WTC11 (cell line): ENCODE results near the gene ELL3. TPM values are rescaled to one million over a fixed set of nuclear protein-coding genes. Genes with fewer than 3 reads are reported as not detected.

Source experiments
- ATAC-seq: fragments of 200-7000 bp; cut with Tn5 transposase; 2 replicates; pipeline ENCODE4 v1.10.0; 2021; ENCODE audit warnings: mild to moderate bottlenecking, moderate library complexity
- CTCF ChIA-PET: fragments of 300-600 bp; sonication (Branson Sonifier 250); formaldehyde crosslinking; loops from one replicate; lab custom pipeline; 2021; ENCODE audit warnings: antibody characterized with exemption; lab: Charles Lee
- POLR2A ChIA-PET: fragments of 350-600 bp; sonication (Branson Sonifier 250); formaldehyde crosslinking; loops from one replicate; lab custom pipeline; 2021; ENCODE audit warnings: antibody characterized with exemption; lab: Charles Lee
- DNase-seq: peaks from one replicate; pipeline ENCODE4 v3.0.0; 2021; ENCODE audit warnings: low spot score
- H3K27ac Mint-ChIP-seq: 2 replicates; pipeline ENCODE4 v1.8.0; 2021; ENCODE audit warnings: mixed read lengths
- H3K27me3 Mint-ChIP-seq: 2 replicates; pipeline ENCODE4 v1.8.0; 2021; ENCODE audit warnings: low read depth, mild to moderate bottlenecking, moderate library complexity, mixed read lengths
- H3K36me3 Mint-ChIP-seq: 2 replicates; pipeline ENCODE4 v1.8.0; 2021; ENCODE audit warnings: mixed read lengths
- H3K4me1 Mint-ChIP-seq: 2 replicates; pipeline ENCODE4 v1.8.0; 2022; ENCODE audit warnings: mixed read lengths
- H3K4me3 Mint-ChIP-seq: 2 replicates; pipeline ENCODE4 v1.8.0; 2021; ENCODE audit warnings: mild to moderate bottlenecking, moderate library complexity, mixed read lengths
- H3K9me3 Mint-ChIP-seq: 2 replicates; pipeline ENCODE4 v1.8.0; 2021; ENCODE audit warnings: mixed read lengths
- CREM ChIP-seq: sonication (generic); formaldehyde crosslinking; IDR thresholded peaks from 2 replicates; pipeline ENCODE4 v1.8.1; 2022; ENCODE audit warnings: mild to moderate bottlenecking, missing genetic modification reagents, moderate library complexity
- FOXP1 ChIP-seq: sonication (generic); formaldehyde crosslinking; IDR thresholded peaks from 2 replicates; pipeline ENCODE4 v1.8.0; 2022; ENCODE audit warnings: missing genetic modification reagents, mild to moderate bottlenecking, moderate library complexity, borderline replicate concordance
- IRF2 ChIP-seq: sonication (generic); formaldehyde crosslinking; IDR thresholded peaks from 2 replicates; pipeline ENCODE4 v1.8.0; 2022; ENCODE audit warnings: low read depth, missing genetic modification reagents, borderline replicate concordance
- JAZF1 ChIP-seq: fragments of 250-450 bp; sonication (Bioruptor Pico); IDR thresholded peaks from 2 replicates; pipeline ENCODE4 v1.9.0; 2021; ENCODE audit warnings: moderate library complexity, mild to moderate bottlenecking, inconsistent platforms
- JUN ChIP-seq: sonication (generic); formaldehyde crosslinking; IDR thresholded peaks from 2 replicates; pipeline ENCODE4 v1.8.0; 2023; ENCODE audit warnings: mild to moderate bottlenecking, missing genetic modification reagents
- NR2C2 ChIP-seq: sonication (generic); formaldehyde crosslinking; IDR thresholded peaks from 2 replicates; pipeline ENCODE4 v1.8.0; 2022; ENCODE audit warnings: mild to moderate bottlenecking, missing genetic modification reagents
- ZNF396 ChIP-seq: fragments of 250-450 bp; sonication (Bioruptor Pico); IDR thresholded peaks from 2 replicates; pipeline ENCODE4 v1.8.0; 2021; ENCODE audit warnings: mild to moderate bottlenecking, moderate library complexity, borderline replicate concordance
- ZNF671 ChIP-seq: fragments of 250-450 bp; sonication (Bioruptor Pico); IDR thresholded peaks from 2 replicates; pipeline ENCODE4 v1.8.0; 2021; ENCODE audit warnings: mild to moderate bottlenecking
- total RNA-seq: library from RNA; stranded (reverse); gene quantifications from 3 replicates; pipeline ENCODE4 v1.2.3, GENCODE V29; 2021
- TF ChIP-seq, protein P1 (sequence below): sonication (generic); formaldehyde crosslinking; IDR thresholded peaks from 2 replicates; pipeline ENCODE4 v1.8.1; 2022; ENCODE audit warnings: mild to moderate bottlenecking, missing genetic modification reagents, moderate library complexity, borderline replicate concordance
- TF ChIP-seq, protein P2 (sequence below): sonication (generic); formaldehyde crosslinking; IDR thresholded peaks from 2 replicates; pipeline ENCODE4 v1.8.1; 2022; ENCODE audit warnings: missing genetic modification reagents, borderline replicate concordance
- TF ChIP-seq, protein P3 (sequence below): sonication (generic); formaldehyde crosslinking; IDR thresholded peaks from 2 replicates; pipeline ENCODE4 v1.8.0; 2023; ENCODE audit warnings: missing genetic modification reagents, mild to moderate bottlenecking, borderline replicate concordance
- TF ChIP-seq, protein P4 (sequence below): sonication (generic); formaldehyde crosslinking; IDR thresholded peaks from 2 replicates; pipeline ENCODE4 v1.8.0; 2023; ENCODE audit warnings: missing genetic modification reagents
- TF ChIP-seq, protein P5 (sequence below): fragments of 200-600 bp; IDR thresholded peaks from 2 replicates; pipeline ENCODE4 v1.8.0; 2022; ENCODE audit warnings: antibody characterized with exemption
- TF ChIP-seq, protein P6 (sequence below): fragments of 250-450 bp; sonication (Bioruptor Pico); conservative IDR thresholded peaks from 2 replicates; pipeline ENCODE4 v1.9.0; 2021; ENCODE audit warnings: mild to moderate bottlenecking
- TF ChIP-seq, protein P7 (sequence below): sonication (generic); formaldehyde crosslinking; IDR thresholded peaks from 2 replicates; pipeline ENCODE4 v1.8.1; 2022; ENCODE audit warnings: low read depth, missing genetic modification reagents, borderline replicate concordance

ELL3 gene
- total RNA-seq, 1 experiment from 2014 or later: 8.8 TPM

DNA sequence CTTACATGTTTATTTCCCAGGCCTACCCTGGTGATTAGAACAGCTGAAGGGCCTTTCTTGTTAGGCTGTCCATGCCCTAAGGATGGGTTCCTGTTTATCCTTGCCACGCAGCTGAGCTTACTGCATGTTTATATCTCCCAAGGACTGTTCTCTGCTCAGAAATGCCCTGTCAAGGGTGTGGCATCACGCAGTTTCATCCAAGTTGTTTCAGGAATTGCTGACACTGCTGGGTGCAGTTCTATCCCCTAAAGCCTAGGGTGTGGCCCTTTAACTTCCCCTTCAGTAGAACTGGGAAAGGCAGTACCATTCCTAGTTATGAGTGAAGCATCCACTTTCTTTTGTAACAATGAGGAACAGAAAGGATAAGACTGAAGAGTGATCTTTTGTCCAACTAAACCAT is 5.0 kb downstream of the ELL3 start (continued):
- TF ChIP-seq, protein P1, sequence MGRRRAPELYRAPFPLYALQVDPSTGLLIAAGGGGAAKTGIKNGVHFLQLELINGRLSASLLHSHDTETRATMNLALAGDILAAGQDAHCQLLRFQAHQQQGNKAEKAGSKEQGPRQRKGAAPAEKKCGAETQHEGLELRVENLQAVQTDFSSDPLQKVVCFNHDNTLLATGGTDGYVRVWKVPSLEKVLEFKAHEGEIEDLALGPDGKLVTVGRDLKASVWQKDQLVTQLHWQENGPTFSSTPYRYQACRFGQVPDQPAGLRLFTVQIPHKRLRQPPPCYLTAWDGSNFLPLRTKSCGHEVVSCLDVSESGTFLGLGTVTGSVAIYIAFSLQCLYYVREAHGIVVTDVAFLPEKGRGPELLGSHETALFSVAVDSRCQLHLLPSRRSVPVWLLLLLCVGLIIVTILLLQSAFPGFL (CRISPR knock-in tag): no peak
- TF ChIP-seq, protein P2, sequence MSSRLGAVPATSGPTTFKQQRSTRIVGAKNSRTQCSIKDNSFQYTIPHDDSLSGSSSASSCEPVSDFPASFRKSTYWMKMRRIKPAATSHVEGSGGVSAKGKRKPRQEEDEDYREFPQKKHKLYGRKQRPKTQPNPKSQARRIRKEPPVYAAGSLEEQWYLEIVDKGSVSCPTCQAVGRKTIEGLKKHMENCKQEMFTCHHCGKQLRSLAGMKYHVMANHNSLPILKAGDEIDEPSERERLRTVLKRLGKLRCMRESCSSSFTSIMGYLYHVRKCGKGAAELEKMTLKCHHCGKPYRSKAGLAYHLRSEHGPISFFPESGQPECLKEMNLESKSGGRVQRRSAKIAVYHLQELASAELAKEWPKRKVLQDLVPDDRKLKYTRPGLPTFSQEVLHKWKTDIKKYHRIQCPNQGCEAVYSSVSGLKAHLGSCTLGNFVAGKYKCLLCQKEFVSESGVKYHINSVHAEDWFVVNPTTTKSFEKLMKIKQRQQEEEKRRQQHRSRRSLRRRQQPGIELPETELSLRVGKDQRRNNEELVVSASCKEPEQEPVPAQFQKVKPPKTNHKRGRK (CRISPR knock-in tag): no peak
- TF ChIP-seq, protein P3, sequence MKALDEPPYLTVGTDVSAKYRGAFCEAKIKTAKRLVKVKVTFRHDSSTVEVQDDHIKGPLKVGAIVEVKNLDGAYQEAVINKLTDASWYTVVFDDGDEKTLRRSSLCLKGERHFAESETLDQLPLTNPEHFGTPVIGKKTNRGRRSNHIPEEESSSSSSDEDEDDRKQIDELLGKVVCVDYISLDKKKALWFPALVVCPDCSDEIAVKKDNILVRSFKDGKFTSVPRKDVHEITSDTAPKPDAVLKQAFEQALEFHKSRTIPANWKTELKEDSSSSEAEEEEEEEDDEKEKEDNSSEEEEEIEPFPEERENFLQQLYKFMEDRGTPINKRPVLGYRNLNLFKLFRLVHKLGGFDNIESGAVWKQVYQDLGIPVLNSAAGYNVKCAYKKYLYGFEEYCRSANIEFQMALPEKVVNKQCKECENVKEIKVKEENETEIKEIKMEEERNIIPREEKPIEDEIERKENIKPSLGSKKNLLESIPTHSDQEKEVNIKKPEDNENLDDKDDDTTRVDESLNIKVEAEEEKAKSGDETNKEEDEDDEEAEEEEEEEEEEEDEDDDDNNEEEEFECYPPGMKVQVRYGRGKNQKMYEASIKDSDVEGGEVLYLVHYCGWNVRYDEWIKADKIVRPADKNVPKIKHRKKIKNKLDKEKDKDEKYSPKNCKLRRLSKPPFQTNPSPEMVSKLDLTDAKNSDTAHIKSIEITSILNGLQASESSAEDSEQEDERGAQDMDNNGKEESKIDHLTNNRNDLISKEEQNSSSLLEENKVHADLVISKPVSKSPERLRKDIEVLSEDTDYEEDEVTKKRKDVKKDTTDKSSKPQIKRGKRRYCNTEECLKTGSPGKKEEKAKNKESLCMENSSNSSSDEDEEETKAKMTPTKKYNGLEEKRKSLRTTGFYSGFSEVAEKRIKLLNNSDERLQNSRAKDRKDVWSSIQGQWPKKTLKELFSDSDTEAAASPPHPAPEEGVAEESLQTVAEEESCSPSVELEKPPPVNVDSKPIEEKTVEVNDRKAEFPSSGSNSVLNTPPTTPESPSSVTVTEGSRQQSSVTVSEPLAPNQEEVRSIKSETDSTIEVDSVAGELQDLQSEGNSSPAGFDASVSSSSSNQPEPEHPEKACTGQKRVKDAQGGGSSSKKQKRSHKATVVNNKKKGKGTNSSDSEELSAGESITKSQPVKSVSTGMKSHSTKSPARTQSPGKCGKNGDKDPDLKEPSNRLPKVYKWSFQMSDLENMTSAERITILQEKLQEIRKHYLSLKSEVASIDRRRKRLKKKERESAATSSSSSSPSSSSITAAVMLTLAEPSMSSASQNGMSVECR (CRISPR knock-in tag): no peak
- TF ChIP-seq ZNF671 (CRISPR knock-in tag) (no peak), IRF2 (no peak), FOXP1 (CRISPR knock-in tag) (no peak)
- TF ChIP-seq, protein P4, sequence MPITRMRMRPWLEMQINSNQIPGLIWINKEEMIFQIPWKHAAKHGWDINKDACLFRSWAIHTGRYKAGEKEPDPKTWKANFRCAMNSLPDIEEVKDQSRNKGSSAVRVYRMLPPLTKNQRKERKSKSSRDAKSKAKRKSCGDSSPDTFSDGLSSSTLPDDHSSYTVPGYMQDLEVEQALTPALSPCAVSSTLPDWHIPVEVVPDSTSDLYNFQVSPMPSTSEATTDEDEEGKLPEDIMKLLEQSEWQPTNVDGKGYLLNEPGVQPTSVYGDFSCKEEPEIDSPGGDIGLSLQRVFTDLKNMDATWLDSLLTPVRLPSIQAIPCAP (CRISPR knock-in tag): no peak

DNA sequence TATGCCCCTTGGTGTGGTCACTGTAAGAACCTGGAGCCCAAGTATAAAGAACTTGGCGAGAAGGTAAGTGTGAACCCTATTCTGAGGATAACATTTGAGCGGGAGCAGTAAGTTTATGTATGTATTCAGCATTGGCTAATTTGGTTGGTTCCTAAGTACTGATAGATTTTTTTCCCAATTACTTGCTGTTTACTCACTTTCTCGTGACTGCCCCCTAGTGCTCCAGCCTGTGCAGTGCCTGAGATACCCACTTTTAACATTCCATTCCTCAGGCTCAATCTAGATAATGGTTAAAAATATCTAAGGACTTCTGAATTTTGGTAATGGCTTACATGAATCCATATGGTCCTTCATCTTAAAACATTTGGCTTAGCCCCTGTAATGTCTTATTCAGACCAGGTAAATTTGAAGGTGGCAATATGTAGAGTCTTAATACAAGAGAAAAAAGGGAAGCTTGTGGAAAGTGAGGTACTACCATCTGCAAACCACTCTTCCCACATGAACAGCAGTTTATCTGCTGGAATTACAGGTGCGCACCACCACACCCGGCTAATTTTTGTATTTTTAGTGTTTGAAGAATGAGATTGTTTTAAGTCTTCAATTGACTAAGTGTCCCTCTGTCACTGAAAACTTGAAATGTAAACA is 7.1 kb downstream of the ELL3 start:
- no peaks in the 10 kb centered on the region for H3K9me3 Mint-ChIP-seq
- POLR2A ChIA-PET: no interaction called here
- H3K36me3 Mint-ChIP-seq: peaks cover 83% of the 10 kb centered on the region
- peak; percentile 81 for ATAC-seq
- peaks cover 1% of the 10 kb centered on the region for H3K4me1 Mint-ChIP-seq
- peak overlapping the region; percentile 55; the same call in 1 of the 2 replicates for H3K27ac Mint-ChIP-seq
- no peak for TF ChIP-seq NR2C2
- TF ChIP-seq, protein P5, sequence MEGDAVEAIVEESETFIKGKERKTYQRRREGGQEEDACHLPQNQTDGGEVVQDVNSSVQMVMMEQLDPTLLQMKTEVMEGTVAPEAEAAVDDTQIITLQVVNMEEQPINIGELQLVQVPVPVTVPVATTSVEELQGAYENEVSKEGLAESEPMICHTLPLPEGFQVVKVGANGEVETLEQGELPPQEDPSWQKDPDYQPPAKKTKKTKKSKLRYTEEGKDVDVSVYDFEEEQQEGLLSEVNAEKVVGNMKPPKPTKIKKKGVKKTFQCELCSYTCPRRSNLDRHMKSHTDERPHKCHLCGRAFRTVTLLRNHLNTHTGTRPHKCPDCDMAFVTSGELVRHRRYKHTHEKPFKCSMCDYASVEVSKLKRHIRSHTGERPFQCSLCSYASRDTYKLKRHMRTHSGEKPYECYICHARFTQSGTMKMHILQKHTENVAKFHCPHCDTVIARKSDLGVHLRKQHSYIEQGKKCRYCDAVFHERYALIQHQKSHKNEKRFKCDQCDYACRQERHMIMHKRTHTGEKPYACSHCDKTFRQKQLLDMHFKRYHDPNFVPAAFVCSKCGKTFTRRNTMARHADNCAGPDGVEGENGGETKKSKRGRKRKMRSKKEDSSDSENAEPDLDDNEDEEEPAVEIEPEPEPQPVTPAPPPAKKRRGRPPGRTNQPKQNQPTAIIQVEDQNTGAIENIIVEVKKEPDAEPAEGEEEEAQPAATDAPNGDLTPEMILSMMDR: peak; percentile 54
- TF ChIP-seq, all 79 proteins: peak for 1
- DNase-seq: peak; percentile 78
- Mint-ChIP-seq H3K4me3 (no peak overlapping the region), H3K27me3 (no peaks in the 10 kb centered on the region)
- CTCF ChIA-PET: interaction anchor here (0.7 kb wide), 1 partner anchor 31 kb away, joined by 3 read pairs; the partner anchor contains the start of genes HYPK and SERINC4

DNA sequence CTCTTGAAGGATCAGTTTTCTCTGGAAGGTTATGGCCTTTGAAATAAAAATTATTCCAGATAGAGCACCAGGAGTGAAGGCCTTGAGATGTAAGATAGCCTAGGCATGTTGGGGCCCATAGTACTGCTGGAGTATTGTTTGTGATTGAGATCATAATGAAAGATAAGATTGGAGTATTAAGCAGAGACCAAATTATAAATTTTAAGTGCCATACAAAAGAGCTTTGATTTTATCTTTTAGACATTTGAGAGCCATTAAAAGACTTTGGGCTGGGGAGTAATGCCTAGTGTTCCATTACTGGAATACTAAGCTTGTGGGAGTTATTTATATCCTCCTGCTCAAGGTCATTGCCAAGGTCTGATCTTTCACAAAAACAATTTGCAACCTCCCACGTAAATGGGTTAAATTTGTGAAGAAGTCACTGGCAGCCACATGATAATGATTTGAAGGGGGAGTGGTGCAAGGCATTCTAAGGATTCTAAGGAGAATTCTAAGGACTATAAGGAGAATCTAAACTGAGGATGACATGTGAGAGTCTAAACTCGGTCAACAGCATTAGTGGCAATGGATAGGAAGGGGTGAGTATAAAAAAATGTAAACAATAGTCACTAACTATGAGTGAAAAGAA is 12.8 kb downstream of the ELL3 start:
- ChIA-PET POLR2A (no interaction called here), CTCF (no interaction called here)
- no peaks in the 10 kb centered on the region for H3K4me1 Mint-ChIP-seq
- no peak for ATAC-seq
- H3K9me3 Mint-ChIP-seq: no peaks in the 10 kb centered on the region
- H3K27me3 Mint-ChIP-seq: no peaks in the 10 kb centered on the region
- H3K27ac Mint-ChIP-seq: no peak overlapping the region
- H3K36me3 Mint-ChIP-seq: peaks cover 82% of the 10 kb centered on the region
- no peak for DNase-seq
- no peak overlapping the region for H3K4me3 Mint-ChIP-seq
- TF ChIP-seq JAZF1: no peak
- no peak for TF ChIP-seq CREM (CRISPR knock-in tag)
- TF ChIP-seq, protein P1 (CRISPR knock-in tag): no peak
- no peak for TF ChIP-seq JUN (CRISPR knock-in tag)
- TF ChIP-seq ZNF396 (CRISPR knock-in tag): no peak
- TF ChIP-seq, protein P6, sequence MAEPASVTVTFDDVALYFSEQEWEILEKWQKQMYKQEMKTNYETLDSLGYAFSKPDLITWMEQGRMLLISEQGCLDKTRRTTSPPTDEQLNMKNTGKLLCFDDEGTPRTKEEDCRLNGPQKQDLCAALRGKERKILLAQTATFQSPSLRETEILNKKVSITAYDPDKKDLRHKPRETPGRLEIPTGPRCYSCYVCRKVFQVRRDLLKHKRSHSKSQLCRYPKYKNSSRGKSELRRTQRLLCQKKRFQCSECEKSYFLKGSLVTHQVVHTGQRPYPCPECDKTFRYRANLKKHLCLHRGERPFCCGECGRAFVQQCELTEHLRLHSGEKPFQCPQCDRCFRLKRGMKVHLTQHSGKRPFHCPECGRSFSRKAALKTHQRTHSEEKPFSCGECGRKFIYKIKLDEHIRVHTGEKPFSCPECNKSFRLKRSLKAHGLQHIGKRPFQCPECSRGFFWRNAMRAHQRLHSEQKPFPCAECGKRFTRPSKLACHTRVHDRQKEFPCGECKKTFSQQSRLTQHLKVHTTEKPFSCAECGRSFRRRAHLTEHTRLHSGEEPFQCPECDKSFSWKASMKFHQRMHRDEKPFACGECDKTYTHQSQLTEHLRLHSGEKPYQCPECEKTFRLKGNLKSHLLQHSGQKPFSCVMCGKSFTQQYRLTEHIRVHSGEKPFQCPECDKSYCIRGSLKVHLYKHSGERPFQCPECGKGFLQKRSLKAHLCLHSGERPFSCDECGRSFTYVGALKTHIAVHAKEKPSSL (CRISPR knock-in tag): no peak
- TF ChIP-seq, protein P7, sequence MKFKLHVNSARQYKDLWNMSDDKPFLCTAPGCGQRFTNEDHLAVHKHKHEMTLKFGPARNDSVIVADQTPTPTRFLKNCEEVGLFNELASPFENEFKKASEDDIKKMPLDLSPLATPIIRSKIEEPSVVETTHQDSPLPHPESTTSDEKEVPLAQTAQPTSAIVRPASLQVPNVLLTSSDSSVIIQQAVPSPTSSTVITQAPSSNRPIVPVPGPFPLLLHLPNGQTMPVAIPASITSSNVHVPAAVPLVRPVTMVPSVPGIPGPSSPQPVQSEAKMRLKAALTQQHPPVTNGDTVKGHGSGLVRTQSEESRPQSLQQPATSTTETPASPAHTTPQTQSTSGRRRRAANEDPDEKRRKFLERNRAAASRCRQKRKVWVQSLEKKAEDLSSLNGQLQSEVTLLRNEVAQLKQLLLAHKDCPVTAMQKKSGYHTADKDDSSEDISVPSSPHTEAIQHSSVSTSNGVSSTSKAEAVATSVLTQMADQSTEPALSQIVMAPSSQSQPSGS (CRISPR knock-in tag): no peak
